GM18873 (cell line): Measurements from ENCODE around the gene TSPAN13.

Source experiments
- ATAC-seq: cut with Tn5 transposase; IDR thresholded peaks from one replicate; pipeline ENCODE4 v1.9.1; 2021; ENCODE audit warnings: mild to moderate bottlenecking, moderate library complexity, moderate number of reproducible peaks; ENCODE audit not compliant: unreplicated experiment, low FRiP score

Gene TSPAN13

DNA sequence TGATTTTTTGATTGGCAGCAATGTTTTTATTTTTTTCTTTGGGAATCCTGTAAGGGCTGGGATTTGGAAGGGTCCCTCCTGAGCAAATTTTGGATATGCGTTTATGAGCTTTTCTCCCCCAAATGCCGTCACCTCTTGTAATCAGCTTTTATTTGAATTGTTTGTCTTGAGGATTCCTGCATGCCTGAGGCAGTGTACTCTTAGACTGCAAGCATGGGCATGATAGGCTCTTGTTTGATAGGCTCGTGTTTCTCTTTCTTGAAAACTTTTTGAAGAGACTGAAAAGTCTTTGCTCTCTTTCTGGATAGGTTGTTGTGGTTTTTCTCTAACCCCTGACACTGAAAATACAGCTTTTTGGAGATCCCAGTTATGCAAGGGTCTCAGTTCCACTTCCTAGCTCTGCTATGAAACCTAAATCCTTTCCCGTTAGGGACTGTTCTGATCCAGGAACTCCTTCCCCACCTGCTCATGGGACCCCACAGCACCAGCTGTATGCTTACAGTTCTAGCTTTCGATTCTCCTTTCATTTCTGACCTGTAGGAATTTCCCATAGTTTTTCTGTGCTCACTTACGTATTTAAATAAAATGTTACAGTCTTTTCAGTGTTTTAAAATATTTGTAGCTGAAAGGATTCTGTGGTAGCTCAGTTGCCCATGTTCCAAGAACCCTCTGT lies 17.2 kb downstream of the TSPAN13 start:
- ATAC-seq: no peak

DNA sequence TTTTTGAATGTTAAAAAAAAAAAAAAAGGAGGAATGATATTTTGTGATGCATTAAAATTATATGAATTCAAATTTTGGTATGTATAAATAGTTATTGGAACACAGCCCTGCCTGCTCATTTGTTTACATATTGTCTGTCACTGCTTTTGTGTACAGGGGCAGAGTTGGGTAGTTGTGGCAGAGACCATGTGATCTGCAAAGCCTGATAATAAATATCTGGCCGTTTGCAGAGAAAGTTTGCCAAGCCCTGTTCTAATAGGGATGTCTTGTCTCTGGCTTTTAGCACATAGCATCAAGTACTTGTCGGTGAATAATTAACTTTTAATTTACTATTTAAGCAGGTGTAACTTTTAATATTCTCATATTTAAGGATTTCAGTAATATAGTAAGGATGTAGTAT lies 19.8 kb downstream of the TSPAN13 start:
- ATAC-seq: no peak

DNA sequence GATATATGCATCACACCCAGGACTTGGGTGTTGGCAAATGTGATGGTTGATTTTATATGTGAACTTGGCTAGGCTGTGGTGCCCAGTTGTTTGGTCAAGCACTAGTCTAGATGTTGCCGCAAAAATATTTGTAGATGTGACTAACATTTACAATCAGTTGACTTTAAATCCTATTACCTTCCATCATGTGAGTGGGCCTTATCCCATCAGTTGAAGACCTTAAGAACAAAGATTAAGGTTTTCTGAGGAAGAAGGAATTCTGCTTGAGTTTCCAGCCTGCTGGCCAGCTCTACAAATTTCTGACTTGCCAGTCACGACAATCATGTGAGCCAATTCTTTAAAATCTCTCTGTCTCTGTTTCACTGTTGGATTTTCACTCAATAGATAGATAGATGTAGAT lies 20.3 kb downstream of the TSPAN13 start:
- no peak for ATAC-seq

DNA sequence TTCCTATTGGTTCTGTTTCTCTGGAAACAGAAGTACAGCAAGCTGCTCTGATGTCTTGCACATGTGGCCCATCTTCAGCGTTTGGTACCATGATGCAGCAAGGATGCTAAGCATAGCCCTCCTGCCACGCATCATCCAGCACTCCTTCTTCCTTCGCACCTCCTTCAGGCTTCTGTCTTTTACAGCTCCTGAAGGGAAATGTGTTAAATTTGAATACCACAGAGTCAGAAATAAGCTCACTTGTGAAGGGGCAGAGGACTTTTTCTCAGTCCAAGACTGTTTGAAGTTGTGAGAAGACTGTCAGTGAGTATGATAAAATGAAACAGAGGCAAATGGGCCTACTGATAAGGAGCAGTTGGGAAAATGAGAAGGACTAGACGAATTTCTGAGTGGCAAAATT lies 20.7 kb downstream of the TSPAN13 start:
- ATAC-seq: no peak

DNA sequence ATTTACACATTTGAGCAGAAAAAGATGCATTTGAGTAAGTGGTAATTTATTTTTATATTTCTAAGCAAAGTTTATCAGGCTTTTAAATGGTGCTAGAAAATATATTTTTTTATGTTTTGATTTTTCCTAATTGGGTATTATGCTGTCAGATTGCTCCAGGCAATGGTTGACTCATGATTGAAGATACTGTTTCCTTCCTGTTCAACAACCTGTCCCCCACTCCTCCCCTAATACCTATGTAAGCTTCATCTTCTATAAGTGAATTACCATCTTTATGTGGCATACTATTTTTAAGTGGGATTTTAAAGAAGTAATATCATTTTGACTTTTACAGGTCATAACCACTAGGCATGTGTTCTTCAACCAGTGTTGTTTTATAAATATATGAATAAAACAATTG lies 21.4 kb downstream of the TSPAN13 start:
- ATAC-seq: no peak

DNA sequence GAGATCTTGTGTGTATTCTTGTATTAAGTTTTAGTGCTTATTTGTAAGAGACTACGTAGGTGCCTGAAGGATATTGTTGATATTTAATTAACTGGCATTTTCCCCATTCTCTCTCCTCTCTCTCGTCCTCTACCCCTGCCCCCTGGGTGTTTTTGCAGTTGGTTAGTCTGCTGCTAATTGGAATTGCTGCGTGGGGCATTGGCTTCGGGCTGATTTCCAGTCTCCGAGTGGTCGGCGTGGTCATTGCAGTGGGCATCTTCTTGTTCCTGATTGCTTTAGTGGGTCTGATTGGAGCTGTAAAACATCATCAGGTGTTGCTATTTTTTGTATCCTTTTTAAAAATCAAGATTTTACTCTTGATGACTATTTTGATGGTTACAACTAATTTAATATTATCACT lies 22.5 kb downstream of the TSPAN13 start:
- no peak for ATAC-seq

DNA sequence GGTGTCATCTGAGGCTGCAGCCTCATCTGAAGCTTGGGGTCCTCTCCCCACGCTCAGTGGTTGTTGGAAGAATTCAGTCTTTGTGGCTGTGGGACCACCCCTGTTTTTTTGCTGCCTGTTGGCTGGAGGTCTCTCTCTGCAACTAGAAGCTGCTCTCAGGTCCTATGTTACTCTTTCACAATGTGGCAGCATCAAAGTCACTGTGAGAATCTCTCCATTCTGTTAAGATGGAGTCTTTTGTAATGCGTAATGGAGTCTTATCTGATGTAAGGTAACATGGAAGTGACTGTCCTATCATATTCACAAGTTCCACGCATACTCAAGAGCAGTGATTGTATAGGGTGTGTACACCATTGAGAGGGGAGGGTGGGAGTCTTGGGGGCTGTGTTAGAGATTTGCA lies 24.9 kb downstream of the TSPAN13 start:
- ATAC-seq: no peak

DNA sequence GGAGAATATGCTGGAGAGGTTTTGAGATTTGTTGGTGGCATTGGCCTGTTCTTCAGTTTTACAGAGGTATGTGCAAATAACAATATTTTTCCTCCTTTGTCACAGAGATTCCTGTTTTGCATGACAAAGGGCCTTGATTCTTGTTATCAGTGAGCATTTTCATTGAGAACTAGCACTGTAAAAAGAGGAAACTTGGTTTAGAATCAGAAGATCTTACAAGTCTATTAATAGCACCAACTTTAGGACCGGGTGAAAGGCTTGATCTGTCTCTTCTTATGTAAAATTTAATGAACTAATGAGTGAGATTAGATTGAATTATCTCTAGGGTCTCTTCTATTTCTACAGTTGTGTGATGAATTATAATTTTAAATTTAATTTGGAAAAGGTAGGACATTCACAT lies 25.5 kb downstream of the TSPAN13 start:
- ATAC-seq: no peak

DNA sequence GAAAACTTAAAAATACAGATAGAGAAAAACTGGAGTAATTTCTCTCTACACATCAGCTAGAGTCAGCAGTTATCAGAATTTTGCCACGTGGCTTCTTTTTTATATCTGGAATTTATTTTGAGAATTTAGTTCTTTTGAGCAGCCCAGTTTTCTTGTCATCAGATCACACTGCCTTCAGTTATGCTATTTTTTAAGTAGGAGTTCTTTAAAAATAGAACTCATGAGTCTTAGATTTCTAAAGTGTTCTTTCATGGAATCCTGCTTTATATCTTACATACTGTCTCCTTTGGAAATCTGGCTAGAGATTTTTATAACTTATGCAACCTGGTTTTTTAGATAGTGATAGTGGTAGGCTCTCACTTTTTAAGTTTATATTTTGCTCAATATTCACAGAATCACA lies 27.0 kb downstream of the TSPAN13 start:
- no peak for ATAC-seq

DNA sequence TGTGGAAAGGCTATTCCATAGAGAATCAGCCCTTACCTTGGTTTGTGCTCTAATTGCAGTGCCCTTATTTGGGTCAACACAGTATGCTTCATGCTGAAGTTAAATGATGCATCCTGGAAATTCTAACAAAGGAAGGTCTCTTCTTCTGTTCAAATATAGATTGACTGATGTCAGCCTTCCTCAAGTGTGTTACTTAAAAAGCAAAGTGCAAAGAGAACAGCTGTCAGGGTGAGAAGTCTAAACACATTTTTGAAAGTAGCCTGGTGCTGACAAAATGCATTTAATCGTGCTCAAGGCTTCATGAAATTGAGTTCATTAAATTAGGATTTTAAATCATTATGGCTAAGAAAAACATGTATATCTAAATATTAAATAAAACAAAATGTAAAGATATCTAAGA lies 31.8 kb downstream of the TSPAN13 start:
- no peak for ATAC-seq

DNA sequence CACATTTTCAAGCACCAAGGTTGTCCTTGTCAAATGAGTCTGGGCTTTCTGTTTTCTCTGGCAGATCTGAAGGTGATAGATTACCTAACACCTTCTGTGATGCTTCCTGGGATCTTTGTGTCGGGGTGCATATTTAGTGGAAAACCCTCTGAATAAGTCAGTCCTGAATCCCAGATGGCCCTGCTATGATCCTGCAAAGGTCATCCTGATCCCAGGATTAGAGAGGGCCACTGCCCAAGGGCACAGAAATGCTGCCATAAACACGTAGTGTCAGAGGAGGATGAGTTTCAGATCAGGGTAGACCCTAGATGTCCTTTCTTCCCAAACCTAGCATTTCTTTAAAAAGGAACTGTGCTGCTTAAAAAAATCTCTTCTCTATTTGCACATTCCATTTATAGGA lies 32.3 kb downstream of the TSPAN13 start:
- ATAC-seq: no peak

DNA sequence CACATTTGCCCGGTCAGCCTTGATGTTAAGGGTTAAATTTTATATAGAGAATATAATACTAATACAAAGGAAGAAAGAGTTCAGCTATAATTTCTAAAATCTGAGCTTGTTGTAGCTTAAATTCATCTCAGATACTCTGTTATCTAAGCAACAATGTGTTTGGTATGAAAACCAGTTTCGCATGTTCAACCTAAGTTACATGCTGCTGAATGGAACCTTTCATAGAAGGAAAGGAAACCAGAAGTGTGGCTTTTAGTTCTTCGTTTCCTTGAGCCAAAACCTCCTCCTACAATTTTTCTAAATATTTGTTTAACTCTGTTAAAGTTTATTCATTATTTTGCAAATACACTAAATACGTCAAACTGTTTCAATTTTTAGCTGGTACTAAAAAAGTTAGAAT lies 32.7 kb downstream of the TSPAN13 start:
- ATAC-seq: no peak

DNA sequence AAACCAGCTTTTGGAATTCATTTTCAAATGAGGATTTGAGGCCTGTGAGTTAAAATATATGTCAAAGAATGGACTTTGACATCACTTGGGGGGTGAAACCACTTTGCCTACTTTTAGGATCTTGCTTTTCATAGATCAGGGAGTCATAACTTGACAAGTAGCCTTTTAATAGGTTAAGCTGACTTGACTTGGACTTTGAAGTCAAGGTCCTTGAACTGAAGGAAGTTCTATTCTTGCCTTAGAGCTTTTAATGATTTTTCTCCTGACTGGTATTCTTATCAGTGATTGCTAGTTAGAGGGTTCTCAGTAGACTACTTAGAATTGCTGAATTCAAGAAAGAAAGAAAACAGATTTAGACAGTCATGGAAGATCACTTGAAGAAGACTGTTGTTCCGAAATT lies 33.6 kb downstream of the TSPAN13 start:
- ATAC-seq: no peak

DNA sequence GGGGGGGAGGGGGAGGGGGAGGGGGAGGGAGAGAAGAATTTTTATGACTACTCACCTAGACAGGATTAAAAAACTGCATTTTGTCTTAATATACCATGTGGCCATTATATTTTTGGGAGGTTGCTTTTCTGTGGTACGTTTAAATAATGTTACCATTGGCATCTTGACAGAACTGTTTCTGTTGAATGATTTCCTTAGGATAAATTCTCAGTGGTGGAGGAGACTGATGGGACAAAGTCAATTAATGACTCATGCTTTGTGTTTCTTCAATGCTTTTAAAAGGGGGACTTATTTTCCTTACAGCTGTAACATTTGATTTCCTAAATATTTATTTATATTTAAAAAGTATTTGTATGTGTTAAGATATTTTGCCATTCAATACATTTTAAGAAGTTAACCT lies 37.5 kb downstream of the TSPAN13 start:
- ATAC-seq: no peak

DNA sequence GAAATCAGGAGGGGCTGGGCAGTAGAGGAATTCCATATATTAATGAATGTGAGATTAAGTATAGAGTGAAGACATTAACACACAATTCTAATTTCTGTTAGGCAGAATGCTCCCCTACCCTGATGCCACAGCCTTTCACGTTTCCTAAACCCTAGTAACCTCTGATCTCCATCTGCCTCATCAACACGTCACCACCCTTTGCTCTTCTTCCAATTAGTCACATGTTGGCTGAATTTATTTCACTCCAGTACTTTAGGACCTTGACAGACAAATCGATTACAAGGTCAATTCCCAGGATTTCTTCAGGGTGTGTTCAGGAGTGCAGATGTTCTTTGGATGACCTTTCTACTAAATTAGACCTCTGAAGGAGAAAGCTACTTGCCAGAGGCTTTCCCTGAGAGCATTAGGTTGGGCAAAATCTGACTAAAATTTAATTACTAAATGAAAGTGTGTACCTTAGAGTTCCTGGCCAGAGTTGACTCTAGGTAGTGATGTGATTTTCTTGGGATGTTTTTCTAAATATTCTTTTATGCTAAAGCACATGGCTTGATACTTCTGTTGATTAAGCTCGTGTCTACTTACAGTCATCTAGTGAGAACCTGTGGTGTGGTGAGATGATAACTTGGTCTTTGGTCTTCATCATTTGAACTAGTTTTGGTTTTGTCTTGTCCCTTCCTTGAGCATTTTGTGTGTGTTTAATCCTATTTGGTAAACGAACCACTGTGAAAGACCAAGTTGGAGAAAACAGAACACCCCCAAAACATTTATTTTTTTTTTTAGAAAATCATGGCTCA lies 38.5 kb downstream of the TSPAN13 start:
- ATAC-seq: no peak

DNA sequence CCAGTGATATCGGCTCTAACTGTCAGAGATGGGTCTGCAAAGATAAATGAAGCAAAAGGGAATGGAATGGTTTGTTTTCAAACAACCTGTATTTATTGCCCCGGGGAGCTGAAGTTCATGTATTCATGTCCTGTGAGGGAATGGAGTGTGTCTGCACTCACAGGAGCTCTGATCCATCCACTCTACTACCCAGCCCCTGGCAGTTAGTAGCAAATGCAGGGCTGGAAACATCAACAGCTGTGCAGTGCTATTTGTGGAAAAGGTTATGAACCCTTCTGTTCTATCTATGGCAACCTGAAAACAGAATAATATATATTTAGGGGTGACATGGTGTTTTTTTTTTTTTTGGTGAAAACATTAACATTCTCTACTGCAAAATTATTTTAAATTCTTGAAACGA lies 41.4 kb downstream of the TSPAN13 start:
- ATAC-seq: no peak

DNA sequence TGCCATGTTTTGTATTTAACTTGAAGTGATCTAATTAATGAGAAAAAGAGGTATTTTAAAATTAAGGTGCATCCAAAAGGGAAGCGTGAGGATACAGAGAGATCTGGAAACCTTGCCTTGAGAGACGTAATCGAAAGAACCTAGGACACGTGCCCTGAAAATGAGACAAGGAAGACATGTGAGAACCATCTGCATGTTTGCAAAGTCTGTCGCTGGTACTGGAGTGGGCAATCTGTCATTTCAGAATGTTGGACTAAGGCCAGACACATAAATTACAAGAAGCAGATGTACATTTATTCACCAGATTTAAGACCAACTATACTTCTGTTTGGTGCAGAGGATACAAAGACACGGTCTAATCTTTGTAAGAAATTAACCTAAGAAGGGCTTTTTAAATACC lies 42.1 kb downstream of the TSPAN13 start:
- ATAC-seq: no peak

DNA sequence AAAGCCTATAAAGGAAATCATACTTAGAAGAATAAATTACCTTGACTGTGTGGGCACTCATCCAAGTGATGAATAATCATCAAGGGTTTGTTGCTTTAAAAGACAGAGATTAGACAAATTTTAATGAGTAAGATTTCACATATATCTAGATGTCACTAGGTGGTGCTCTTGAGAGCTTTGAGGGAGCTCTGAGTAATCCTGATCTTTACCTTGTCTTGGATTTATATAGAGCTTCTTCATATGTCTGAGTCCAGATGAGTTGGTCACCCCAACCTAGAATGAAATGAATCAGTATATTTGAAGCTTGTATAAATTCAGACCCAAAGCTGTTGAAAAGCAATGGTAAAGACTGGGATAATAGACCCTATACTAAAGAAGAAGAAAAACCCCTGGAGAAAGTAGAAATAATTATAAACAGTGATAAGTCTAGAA lies 47.6 kb downstream of the TSPAN13 start:
- no peak for ATAC-seq

DNA sequence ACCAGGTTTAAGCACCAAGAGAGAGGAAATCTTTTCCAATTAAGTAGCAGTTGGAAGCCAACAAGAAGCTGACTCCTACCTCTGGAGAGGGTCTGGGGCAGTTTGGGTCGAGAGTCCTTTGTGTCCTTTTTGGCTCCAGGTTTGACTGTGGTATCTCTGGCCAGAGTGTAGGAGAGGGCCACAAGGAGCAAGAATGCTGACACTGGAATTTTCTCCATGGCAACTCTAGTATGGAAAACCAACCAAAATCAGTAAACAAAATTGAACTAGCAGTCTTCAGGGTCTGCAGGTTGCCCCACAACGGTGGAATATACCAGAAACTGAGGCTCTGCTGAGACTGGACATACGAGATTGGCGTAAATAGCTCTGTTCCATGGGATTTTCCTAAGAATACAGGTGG lies 48.0 kb downstream of the TSPAN13 start:
- ATAC-seq: no peak

DNA sequence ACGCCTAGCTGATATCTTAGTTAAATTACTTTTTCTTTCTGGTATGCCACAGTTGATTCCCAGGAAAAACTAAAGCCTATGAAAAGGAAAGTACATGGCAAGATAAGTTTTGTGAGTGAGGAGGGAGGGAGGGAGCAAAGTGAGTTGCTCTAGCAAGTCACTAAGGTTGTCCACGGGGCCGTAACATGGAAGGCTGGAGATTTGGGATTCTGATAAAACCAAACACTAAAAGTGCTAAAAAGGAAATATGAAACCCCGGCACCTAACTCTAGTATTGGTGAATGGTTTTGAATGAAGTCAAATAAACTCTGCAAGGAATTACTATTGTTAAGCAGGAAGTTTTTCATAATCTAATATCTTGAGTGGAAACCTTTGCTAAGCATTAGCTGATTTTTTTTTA lies 49.6 kb downstream of the TSPAN13 start:
- ATAC-seq: no peak

DNA sequence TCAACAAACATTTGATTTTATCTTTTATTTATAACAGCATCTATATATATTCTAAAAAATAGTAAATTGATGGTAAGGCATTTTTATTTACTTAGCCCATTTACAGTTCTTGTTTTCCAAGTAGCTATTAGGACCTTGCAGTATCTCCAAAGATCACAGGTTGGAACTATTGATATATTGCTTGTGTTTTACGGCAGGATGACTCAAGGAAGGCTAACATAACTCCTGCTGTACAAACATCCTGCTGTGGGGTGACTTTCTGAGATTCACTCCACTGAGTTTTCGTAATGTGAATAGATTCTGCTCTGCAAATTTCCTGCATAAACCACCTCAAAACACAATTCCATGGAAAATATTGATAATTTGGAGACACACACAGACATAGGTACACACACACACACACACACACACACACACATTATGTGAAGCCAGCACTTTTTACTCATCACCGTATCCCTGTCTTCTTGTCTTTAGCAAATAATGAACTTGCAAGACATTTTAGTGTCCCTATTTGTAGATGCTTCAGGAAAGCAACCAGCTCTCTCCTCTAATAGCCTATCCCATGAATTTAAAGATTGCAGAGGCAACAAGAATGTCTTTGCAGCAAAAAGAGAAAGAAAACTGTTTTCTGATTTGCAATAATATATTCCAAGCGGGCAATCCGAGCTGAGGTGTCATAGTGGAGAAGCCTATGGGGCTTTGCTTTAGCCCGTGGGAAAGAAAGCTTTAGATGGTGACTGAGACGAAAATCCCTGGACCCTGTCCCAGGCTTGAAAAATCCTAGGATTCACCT lies 50.5 kb downstream of the TSPAN13 start:
- no peak for ATAC-seq
